GM10266 (cell line): ENCODE results near the gene FRMD5.
A peak's percentile ranks its signal among the peaks of the same experiment; 100 is the strongest.

Source experiments
- DNase-seq: peaks from one replicate; pipeline ENCODE4 v3.0.0; 2012; ENCODE audit errors: extremely low spot score
- TF ChIP-seq, protein P1 (sequence below): IDR thresholded peaks from 2 replicates; pipeline ENCODE4 v1.5.1; 2012; ENCODE audit warnings: mild to moderate bottlenecking, low read depth; ENCODE audit not compliant: control insufficient read depth, insufficient read depth; ENCODE audit errors: missing control alignments

The FRMD5 gene

DNA sequence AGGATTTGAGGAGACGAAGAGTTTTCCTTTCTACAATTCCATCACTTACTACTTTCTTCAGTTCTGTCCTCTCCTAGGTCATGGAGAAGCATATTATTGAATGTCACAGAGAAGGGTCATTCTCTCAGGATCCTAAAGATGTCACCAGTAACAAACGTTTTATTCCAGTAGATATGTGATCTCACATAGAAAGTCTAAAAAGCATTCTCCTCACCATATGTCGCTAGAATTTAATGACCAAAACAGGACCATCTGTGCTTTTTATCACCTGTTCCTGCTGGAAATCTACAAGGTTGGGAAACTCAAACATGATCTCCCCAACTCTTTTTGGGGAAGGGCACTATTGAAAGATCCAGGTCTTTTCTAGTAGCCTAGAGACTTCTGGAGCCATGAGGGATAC, 24.0 kb upstream of the FRMD5 start:
- TF ChIP-seq, protein P1, sequence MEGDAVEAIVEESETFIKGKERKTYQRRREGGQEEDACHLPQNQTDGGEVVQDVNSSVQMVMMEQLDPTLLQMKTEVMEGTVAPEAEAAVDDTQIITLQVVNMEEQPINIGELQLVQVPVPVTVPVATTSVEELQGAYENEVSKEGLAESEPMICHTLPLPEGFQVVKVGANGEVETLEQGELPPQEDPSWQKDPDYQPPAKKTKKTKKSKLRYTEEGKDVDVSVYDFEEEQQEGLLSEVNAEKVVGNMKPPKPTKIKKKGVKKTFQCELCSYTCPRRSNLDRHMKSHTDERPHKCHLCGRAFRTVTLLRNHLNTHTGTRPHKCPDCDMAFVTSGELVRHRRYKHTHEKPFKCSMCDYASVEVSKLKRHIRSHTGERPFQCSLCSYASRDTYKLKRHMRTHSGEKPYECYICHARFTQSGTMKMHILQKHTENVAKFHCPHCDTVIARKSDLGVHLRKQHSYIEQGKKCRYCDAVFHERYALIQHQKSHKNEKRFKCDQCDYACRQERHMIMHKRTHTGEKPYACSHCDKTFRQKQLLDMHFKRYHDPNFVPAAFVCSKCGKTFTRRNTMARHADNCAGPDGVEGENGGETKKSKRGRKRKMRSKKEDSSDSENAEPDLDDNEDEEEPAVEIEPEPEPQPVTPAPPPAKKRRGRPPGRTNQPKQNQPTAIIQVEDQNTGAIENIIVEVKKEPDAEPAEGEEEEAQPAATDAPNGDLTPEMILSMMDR: no peak
- no peak for DNase-seq

DNA sequence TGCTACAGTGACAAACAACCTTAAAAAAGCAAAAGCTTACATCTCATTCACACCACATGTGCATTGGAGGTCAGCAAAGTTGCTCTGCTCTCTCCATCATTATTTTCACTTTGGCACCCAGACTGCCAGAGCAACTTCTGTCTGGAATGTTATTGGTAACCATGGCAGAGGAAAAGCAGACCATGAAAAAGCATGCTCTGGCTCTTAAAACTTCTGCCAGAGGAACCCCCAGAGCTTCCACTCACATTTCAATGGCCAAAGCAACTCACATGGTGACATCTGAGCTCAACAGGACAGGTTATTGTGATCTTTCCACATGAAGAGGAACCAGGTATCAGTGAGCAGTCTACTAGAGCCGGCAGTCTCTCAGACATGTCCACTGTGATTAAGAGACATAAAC, 21.9 kb upstream of the FRMD5 start:
- no peak for DNase-seq

DNA sequence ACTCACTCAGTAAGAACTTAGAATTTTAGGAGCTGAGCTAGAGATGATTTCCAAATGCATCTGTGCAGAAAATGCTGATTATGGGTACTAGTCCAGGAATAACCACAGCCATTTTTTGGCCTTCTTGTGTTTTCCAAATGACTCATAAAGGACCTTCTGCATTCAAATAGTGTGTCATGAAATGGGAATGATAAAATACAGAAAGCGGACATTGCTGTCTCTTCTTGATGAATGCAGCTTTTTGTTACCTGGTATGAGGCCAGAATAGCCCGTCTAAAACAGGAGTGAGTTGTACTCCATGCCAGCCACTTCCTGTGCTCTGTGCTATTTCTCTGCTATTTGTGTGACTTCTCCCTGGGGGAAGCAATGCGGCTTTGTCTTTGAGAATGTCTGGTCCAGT, 20.5 kb upstream of the FRMD5 start:
- DNase-seq: no peak
- TF ChIP-seq, protein P1: no peak

More for the DNA sequence above, 21.9 kb upstream of the FRMD5 start:
- TF ChIP-seq, protein P1: no peak

DNA sequence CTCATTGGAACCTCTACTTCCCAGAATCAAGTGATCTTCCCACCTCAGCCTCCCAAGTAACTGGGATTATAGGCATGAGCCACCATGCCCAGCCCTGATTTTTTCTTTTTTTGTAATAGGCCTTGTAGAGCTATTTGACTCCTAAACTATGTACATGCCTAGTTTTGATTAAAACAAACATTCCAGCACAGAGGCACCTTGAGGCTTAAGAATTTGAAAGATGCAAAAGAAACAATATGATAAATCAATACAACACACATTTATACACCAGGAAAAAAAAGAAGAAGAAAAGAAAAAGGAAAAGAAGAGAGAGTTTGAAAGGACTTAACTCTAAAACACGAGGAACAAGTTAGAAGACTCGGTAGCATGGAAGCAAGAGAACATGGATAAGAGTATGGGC, 13.9 kb upstream of the FRMD5 start:
- no peak for DNase-seq
- TF ChIP-seq, protein P1: no peak

GRCh38 chr15:44207643-44208042, 12.6 kb upstream of the FRMD5 start:
- DNase-seq: no peak
- TF ChIP-seq, protein P1: no peak

DNA sequence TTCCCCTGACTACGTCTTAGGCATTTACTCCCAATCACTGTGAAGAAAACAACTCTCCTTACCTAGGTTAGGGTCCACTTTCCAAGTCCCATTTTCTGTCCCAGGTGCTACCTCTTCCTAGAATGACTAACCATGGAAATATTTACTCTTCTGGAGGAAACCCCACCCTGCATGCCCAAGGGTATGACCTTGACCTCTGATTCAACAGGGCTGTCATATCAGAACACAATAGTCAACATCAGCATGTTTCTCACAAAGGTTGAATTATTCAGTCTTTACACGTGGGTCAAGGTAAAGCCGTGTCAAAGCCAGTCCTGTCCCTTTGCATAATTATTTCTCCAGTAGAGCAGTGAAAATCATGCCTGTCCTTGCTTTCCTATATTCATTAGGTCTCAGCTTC, 4.3 kb upstream of the FRMD5 start:
- DNase-seq: no peak
- TF ChIP-seq, protein P1: no peak

- TF ChIP-seq, protein P1: no peak
- peak; percentile 29 for DNase-seq
These were observed 534 bp downstream of the FRMD5 start for GRCh38 chr15:44194323-44195150.
